Gastrocnemius medialis (tissue), 4 donors: ENCODE measurements around the gene EIF3K.

Experiments
- POLR2A ChIP-seq, 2 donors: fragments of 450-650 bp; IDR thresholded peaks; one replicate each; pipeline ENCODE4 v1.6.1; 2017; ENCODE audit warnings: antibody characterized with exemption in 2 of 2, mild to moderate bottlenecking in 2 of 2, moderate library complexity in 2 of 2
- TF ChIP-seq, protein P1 (sequence below), 5 experiments: fragments of 450-650 bp in 3 of 5; fragments of 200-600 bp in 2 of 5; sonication (generic) in 2 of 5; IDR thresholded peaks in 4 of 5; conservative IDR thresholded peaks in 1 of 5; 1 replicate in 4 of 5; 2 replicates in 1 of 5; pipeline ENCODE4 v1.5.1; 2016 to 2019; ENCODE audit warnings: antibody characterized with exemption in 5 of 5, mild to moderate bottlenecking in 3 of 5, moderate library complexity in 3 of 5

GRCh38 chr19:38577826-38578225 is 41.2 kb upstream of the EIF3K start:
- TF ChIP-seq POLR2A (IDR thresholded peaks at IDR 0.05) = no peak
- TF ChIP-seq, protein P1, sequence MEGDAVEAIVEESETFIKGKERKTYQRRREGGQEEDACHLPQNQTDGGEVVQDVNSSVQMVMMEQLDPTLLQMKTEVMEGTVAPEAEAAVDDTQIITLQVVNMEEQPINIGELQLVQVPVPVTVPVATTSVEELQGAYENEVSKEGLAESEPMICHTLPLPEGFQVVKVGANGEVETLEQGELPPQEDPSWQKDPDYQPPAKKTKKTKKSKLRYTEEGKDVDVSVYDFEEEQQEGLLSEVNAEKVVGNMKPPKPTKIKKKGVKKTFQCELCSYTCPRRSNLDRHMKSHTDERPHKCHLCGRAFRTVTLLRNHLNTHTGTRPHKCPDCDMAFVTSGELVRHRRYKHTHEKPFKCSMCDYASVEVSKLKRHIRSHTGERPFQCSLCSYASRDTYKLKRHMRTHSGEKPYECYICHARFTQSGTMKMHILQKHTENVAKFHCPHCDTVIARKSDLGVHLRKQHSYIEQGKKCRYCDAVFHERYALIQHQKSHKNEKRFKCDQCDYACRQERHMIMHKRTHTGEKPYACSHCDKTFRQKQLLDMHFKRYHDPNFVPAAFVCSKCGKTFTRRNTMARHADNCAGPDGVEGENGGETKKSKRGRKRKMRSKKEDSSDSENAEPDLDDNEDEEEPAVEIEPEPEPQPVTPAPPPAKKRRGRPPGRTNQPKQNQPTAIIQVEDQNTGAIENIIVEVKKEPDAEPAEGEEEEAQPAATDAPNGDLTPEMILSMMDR (IDR thresholded peaks at IDR 0.05 in 4 of 5, conservative IDR thresholded peaks at IDR 0.05 in 1 of 5) = no peak
